Activated naive CD8-positive, alpha-beta T cell treated with anti-CD3 and anti-CD28 coated beads, Interleukin-2, amount 10 ng/mL, durations not matched to agents 7 days and 5 days (primary cell): ENCODE data around the gene GPT2. TPM values are rescaled to one million over a fixed set of nuclear protein-coding genes. Genes with fewer than 3 reads are reported as not detected.

ENCODE experiments used
- ATAC-seq: fragments of 150-1000 bp; cut with Tn5 transposase; one replicate; pipeline ENCODE4 v1.10.0; 2021; ENCODE audit warnings: low read depth, moderate library complexity
- POLR2A ChIA-PET: fragments of 350-600 bp; sonication (Branson Sonifier 250); formaldehyde crosslinking; loops from one replicate; lab custom pipeline; 2021; ENCODE audit warnings: antibody characterized with exemption; lab: Charles Lee
- DNase-seq: peaks from one replicate; pipeline ENCODE4 v3.0.0; 2021
- H3K27ac Mint-ChIP-seq: one replicate; pipeline ENCODE4 v1.8.0; 2022; ENCODE audit warnings: mild to moderate bottlenecking, mixed read lengths
- H3K27me3 Mint-ChIP-seq: one replicate; pipeline ENCODE4 v1.8.0; 2022; ENCODE audit warnings: mild to moderate bottlenecking, moderate library complexity, mixed read lengths
- H3K36me3 Mint-ChIP-seq: one replicate; pipeline ENCODE4 v1.8.0; 2021; ENCODE audit warnings: mild to moderate bottlenecking, mixed read lengths
- H3K4me1 Mint-ChIP-seq: one replicate; pipeline ENCODE4 v1.8.0; 2021; ENCODE audit warnings: mixed read lengths
- H3K4me3 Mint-ChIP-seq: one replicate; pipeline ENCODE4 v1.8.0; 2022; ENCODE audit warnings: mild to moderate bottlenecking, moderate library complexity, mixed read lengths
- H3K9me3 Mint-ChIP-seq: one replicate; pipeline ENCODE4 v1.8.0; 2021; ENCODE audit warnings: mixed read lengths
- total RNA-seq, 2 experiments: library from RNA; stranded (reverse); gene quantifications; one replicate each; pipeline ENCODE4 v1.2.3, GENCODE V29; 2021

Gene GPT2
- total RNA-seq, 2 experiments from 2014 or later, result 4.8 to 6.3 TPM

- H3K27ac Mint-ChIP-seq, result no peak overlapping the region
- ATAC-seq, result no peak
Observed at GRCh38 chr16:46882304-46882939, 1.7 kb upstream of the GPT2 start.

GRCh38 chr16:46882940-46883307 is 1.2 kb upstream of the GPT2 start:
- H3K9me3 Mint-ChIP-seq, result no peaks in the 10 kb centered on the region
- peaks cover 28% of the 10 kb centered on the region for H3K27me3 Mint-ChIP-seq
- H3K36me3 Mint-ChIP-seq, result peaks cover 5% of the 10 kb centered on the region
- DNase-seq, result no peak
- H3K27ac Mint-ChIP-seq, result no peak overlapping the region
- ATAC-seq, result no peak
- peaks cover 12% of the 10 kb centered on the region for H3K4me1 Mint-ChIP-seq
- no peak overlapping the region for H3K4me3 Mint-ChIP-seq
- POLR2A ChIA-PET, result interaction anchor here (1.8 kb wide), 1 partner anchor 52 kb away, joined by 10 read pairs; the partner anchor contains the start of gene C16orf87

More at GRCh38 chr16:46882304-46882939, 1.7 kb upstream of the GPT2 start:
- Mint-ChIP-seq H3K4me1 (peaks cover 12% of the 10 kb centered on the region), H3K36me3 (peaks cover 5% of the 10 kb centered on the region), H3K27me3 (peaks cover 28% of the 10 kb centered on the region), H3K9me3 (no peaks in the 10 kb centered on the region), H3K4me3 (no peak overlapping the region)
- POLR2A ChIA-PET, result interaction anchor here (0.7 kb wide), 1 partner anchor 51 kb away, joined by 3 read pairs; the partner anchor contains the start of gene C16orf87
- DNase-seq, result no peak

GRCh38 chr16:46883353-46883689 is 841 bp upstream of the GPT2 start:
- Mint-ChIP-seq H3K36me3 (peaks cover 5% of the 10 kb centered on the region), H3K27me3 (peaks cover 28% of the 10 kb centered on the region), H3K4me3 (peak overlapping the region; percentile 83), H3K9me3 (no peaks in the 10 kb centered on the region), H3K4me1 (peaks cover 12% of the 10 kb centered on the region), H3K27ac (peak overlapping the region; percentile 65)
- ATAC-seq (no peak), DNase-seq (peak; percentile 34)
- POLR2A ChIA-PET, result interaction anchor here (1.2 to 1.8 kb wide), 2 partner anchors 53 to 90 kb away, joined by 4 to 10 read pairs; partner anchors contain the start of genes C16orf87 and DNAJA2

- peak; percentile 48 for DNase-seq
- ATAC-seq, result peak; percentile 15
- H3K4me1 Mint-ChIP-seq, result peaks cover 14% of the 10 kb centered on the region
- H3K36me3 Mint-ChIP-seq, result peaks cover 5% of the 10 kb centered on the region
- H3K9me3 Mint-ChIP-seq, result no peaks in the 10 kb centered on the region
- peak overlapping the region; percentile 83 for H3K4me3 Mint-ChIP-seq
- no peak overlapping the region for H3K27ac Mint-ChIP-seq
- POLR2A ChIA-PET, result interaction anchor here (1.2 to 1.8 kb wide), 2 partner anchors 54 to 89 kb away, joined by 4 to 10 read pairs; partner anchors contain the start of genes C16orf87 and DNAJA2
- H3K27me3 Mint-ChIP-seq, result peaks cover 25% of the 10 kb centered on the region
Observed at GRCh38 chr16:46884513-46885293, 541 bp downstream of the GPT2 start.

- Mint-ChIP-seq H3K27ac (no peak overlapping the region), H3K4me1 (peaks cover 14% of the 10 kb centered on the region), H3K36me3 (peaks cover 5% of the 10 kb centered on the region), H3K27me3 (peaks cover 16% of the 10 kb centered on the region), H3K4me3 (no peak overlapping the region), H3K9me3 (no peaks in the 10 kb centered on the region)
- no peak for ATAC-seq
- no peak for DNase-seq
- POLR2A ChIA-PET, result interaction anchor here (0.9 kb wide), 1 partner anchor 197 kb away, joined by 3 read pairs; the partner anchor contains the start of gene ORC6
Observed at GRCh38 chr16:46885960-46886763, 2.0 kb downstream of the GPT2 start.

- Mint-ChIP-seq H3K27me3 (peaks cover 16% of the 10 kb centered on the region), H3K4me3 (no peak overlapping the region), H3K4me1 (peaks cover 16% of the 10 kb centered on the region), H3K27ac (no peak overlapping the region), H3K9me3 (no peaks in the 10 kb centered on the region), H3K36me3 (peaks cover 7% of the 10 kb centered on the region)
- DNase-seq (no peak), ATAC-seq (no peak)
- POLR2A ChIA-PET, result interaction anchor here (0.9 kb wide), 1 partner anchor 197 kb away, joined by 3 read pairs; the partner anchor contains the start of gene ORC6
Observed at GRCh38 chr16:46886764-46887523, 2.8 kb downstream of the GPT2 start.

- ATAC-seq, result no peak
- no peak overlapping the region for H3K4me3 Mint-ChIP-seq
- H3K27ac Mint-ChIP-seq, result no peak overlapping the region
- no peak for DNase-seq
- peaks cover 7% of the 10 kb centered on the region for H3K36me3 Mint-ChIP-seq
- peaks cover 16% of the 10 kb centered on the region for H3K4me1 Mint-ChIP-seq
- no peaks in the 10 kb centered on the region for H3K9me3 Mint-ChIP-seq
- peaks cover 13% of the 10 kb centered on the region for H3K27me3 Mint-ChIP-seq
- POLR2A ChIA-PET, result no interaction called here
Observed at GRCh38 chr16:46887524-46887854, 3.3 kb downstream of the GPT2 start.

GRCh38 chr16:46889245-46889941 is 5.2 kb downstream of the GPT2 start:
- H3K9me3 Mint-ChIP-seq, result no peaks in the 10 kb centered on the region
- peaks cover 4% of the 10 kb centered on the region for H3K27me3 Mint-ChIP-seq
- H3K4me3 Mint-ChIP-seq, result no peak overlapping the region
- ATAC-seq (no peak), DNase-seq (no peak)
- H3K36me3 Mint-ChIP-seq, result peaks cover 7% of the 10 kb centered on the region
- POLR2A ChIA-PET, result no interaction called here
- H3K27ac Mint-ChIP-seq, result no peak overlapping the region
- H3K4me1 Mint-ChIP-seq, result peaks cover 10% of the 10 kb centered on the region

GRCh38 chr16:46889942-46890300 is 5.8 kb downstream of the GPT2 start:
- peaks cover 4% of the 10 kb centered on the region for H3K27me3 Mint-ChIP-seq
- H3K36me3 Mint-ChIP-seq, result peaks cover 7% of the 10 kb centered on the region
- DNase-seq (no peak), ATAC-seq (no peak)
- H3K4me3 Mint-ChIP-seq, result no peak overlapping the region
- POLR2A ChIA-PET, result no interaction called here
- H3K9me3 Mint-ChIP-seq, result no peaks in the 10 kb centered on the region
- no peak overlapping the region for H3K27ac Mint-ChIP-seq
- peaks cover 10% of the 10 kb centered on the region for H3K4me1 Mint-ChIP-seq

- POLR2A ChIA-PET, result no interaction called here
- Mint-ChIP-seq H3K9me3 (no peaks in the 10 kb centered on the region), H3K27ac (no peak overlapping the region), H3K36me3 (peaks cover 2% of the 10 kb centered on the region), H3K4me1 (peaks cover 4% of the 10 kb centered on the region), H3K27me3 (no peaks in the 10 kb centered on the region), H3K4me3 (no peak overlapping the region)
- no peak for DNase-seq
- no peak for ATAC-seq
Observed at GRCh38 chr16:46891910-46892309, 7.7 kb downstream of the GPT2 start.

- no peaks in the 10 kb centered on the region for H3K27me3 Mint-ChIP-seq
- peaks cover 2% of the 10 kb centered on the region for H3K36me3 Mint-ChIP-seq
- no peak overlapping the region for H3K27ac Mint-ChIP-seq
- no peaks in the 10 kb centered on the region for H3K9me3 Mint-ChIP-seq
- POLR2A ChIA-PET, result no interaction called here
- no peak overlapping the region for H3K4me3 Mint-ChIP-seq
- DNase-seq (no peak), ATAC-seq (no peak)
- H3K4me1 Mint-ChIP-seq, result peaks cover 4% of the 10 kb centered on the region
Observed at GRCh38 chr16:46894036-46894672, 10.0 kb downstream of the GPT2 start.
